H1 (cell line): Measurements from ENCODE around the gene CAPS.

Source experiments
- CHD2 ChIP-seq: IDR thresholded peaks from 2 replicates; pipeline ENCODE4 v1.6.1; 2012; ENCODE audit warnings: low read length, improper control_type of control experiment
- CHD7 ChIP-seq: fragments of 300-600 bp; sonication (generic); IDR thresholded peaks from 2 replicates; pipeline ENCODE4 v1.7.1; 2012; ENCODE audit warnings: low read length, moderate library complexity, mild to moderate bottlenecking, inconsistent platforms; ENCODE audit not compliant: insufficient replicate concordance
- CTCF ChIP-seq, 3 experiments: IDR thresholded peaks; 1 replicate in 2 of 3; 2 replicates in 1 of 3; pipeline versions ENCODE4 v1.5.1 to v1.6.1; 2011; ENCODE audit warnings: low read length in 3 of 3, mild to moderate bottlenecking in 3 of 3, inconsistent platforms in 2 of 3, low read depth in 1 of 3, moderate library complexity in 1 of 3; ENCODE audit not compliant: insufficient read depth in 1 of 3; ENCODE audit errors: control extremely low read depth in 1 of 3
- EZH2 ChIP-seq: fragments of 200-600 bp; sonication (generic); IDR thresholded peaks from 2 replicates; pipeline ENCODE4 v1.7.1; 2012; ENCODE audit warnings: low read depth, mild to moderate bottlenecking, moderate library complexity, low read length, inconsistent platforms; ENCODE audit not compliant: severe bottlenecking
- JUND ChIP-seq: IDR thresholded peaks from 2 replicates; pipeline ENCODE4 v1.6.1; 2011; ENCODE audit warnings: mild to moderate bottlenecking, improper control_type of control experiment, low read length
- POLR2AphosphoS5 ChIP-seq: IDR thresholded peaks from 2 replicates; pipeline ENCODE4 v1.6.1; 2011; ENCODE audit warnings: low read depth, low read length
- RNF2 ChIP-seq: fragments of 200-900, 300-1000 bp; sonication (generic); IDR thresholded peaks from 2 replicates; pipeline ENCODE4 v1.7.1; 2016; ENCODE audit warnings: borderline replicate concordance, low read depth, mild to moderate bottlenecking, antibody characterized with exemption, low read length; ENCODE audit not compliant: poor library complexity, severe bottlenecking; ENCODE audit errors: missing control alignments
- TAF7 ChIP-seq: optimal IDR thresholded peaks from 2 replicates; pipeline ENCODE3; 2011; ENCODE audit warnings: low read depth, mild to moderate bottlenecking, inconsistent platforms, low read length, moderate library complexity, borderline replicate concordance
- TF ChIP-seq, protein P1 (sequence below): IDR thresholded peaks from 2 replicates; pipeline ENCODE4 v1.6.1; 2011; ENCODE audit warnings: low read depth, mild to moderate bottlenecking, low read length; ENCODE audit not compliant: insufficient read depth

GRCh38 chr19:5963855-5964254 lies 49.8 kb downstream of the CAPS start:
- no peak for TF ChIP-seq EZH2
- no peak for TF ChIP-seq JUND
- no peak for TF ChIP-seq CTCF (IDR thresholded peaks at IDR 0.05; ENCODE audit: control extremely low read depth in 1 of 3, insufficient read depth in 1 of 3, low read depth in 1 of 3, low read length in 3 of 3)
- no peak for TF ChIP-seq CHD7
- TF ChIP-seq, protein P1, sequence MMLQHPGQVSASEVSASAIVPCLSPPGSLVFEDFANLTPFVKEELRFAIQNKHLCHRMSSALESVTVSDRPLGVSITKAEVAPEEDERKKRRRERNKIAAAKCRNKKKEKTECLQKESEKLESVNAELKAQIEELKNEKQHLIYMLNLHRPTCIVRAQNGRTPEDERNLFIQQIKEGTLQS, result no peak
- TF ChIP-seq TAF7, result no peak
- TF ChIP-seq POLR2AphosphoS5, result no peak
- TF ChIP-seq RNF2, result no peak
- no peak for TF ChIP-seq CHD2
